Measurements from ENCODE around the gene REEP2. TPM values are rescaled to one million over a fixed set of nuclear protein-coding genes. Genes with fewer than 3 reads are reported as not detected.
"Not testable (repeated sequence)": the region's sequence is repeated elsewhere in the genome, so short reads cannot be mapped to it uniquely, and the experiment has no call there.

Gene REEP2
- total RNA-seq (2022) (3.8 and 4.5 TPM in 2 replicates), Bru-seq, nascent RNA (percentile 36 among the genes with signal in this experiment), BruChase-seq, experiment 1, labeled RNA remaining after a 2-hour chase (percentile 31 among the genes with signal in this experiment), BruChase-seq, experiment 2, labeled RNA remaining after a 6-hour chase (percentile 44 among the genes with signal in this experiment)
- long read RNA-seq, partial matches to known transcripts: 0 of 6 reads
- long read RNA-seq, other reads (novel, unspliced or antisense): 2 of 6 reads

- H3K4me3 ChIP-seq (ENCODE audit: low read depth, low read length): peak within 1 kb of the TSS; percentile 56
- ChIA-PET POLR2A (no interaction called here), CTCF (interaction anchor here (1.3 to 2.1 kb wide), 3 partner anchors 10 to 86 kb away, joined by 4 to 12 read pairs (median 7); no protein-coding TSS in a partner anchor)
- H3K4me1 Mint-ChIP-seq (ENCODE audit: low read depth, unreplicated experiment): no peaks in the 10 kb centered on the region
- intact Hi-C loops (cut with micrococcal nuclease; ENCODE audit: unreplicated experiment): no loop called here
- H3K27ac Mint-ChIP-seq (ENCODE audit: unreplicated experiment): peak within 1 kb of the TSS; percentile 51
- no peaks in the 10 kb centered on the region for H3K27me3 ChIP-seq (replicated peaks; ENCODE audit: control insufficient read depth, insufficient read depth, low read length)
- BruUV-seq (replicated peaks): no TSS peak
- peak within 1 kb of the TSS; percentile 78 for H3K4me3 Mint-ChIP-seq (ENCODE audit: unreplicated experiment)
- TF ChIP-seq CTCF (IDR thresholded peaks at IDR 0.05; ENCODE audit: insufficient read depth in 1 of 2, low read depth in 1 of 2, low read length in 1 of 2, severe bottlenecking in 1 of 2, unreplicated experiment in 1 of 2): no peak
- H3K27me3 Mint-ChIP-seq (ENCODE audit: insufficient read depth, unreplicated experiment): no peaks in the 10 kb centered on the region
- peaks cover 26% of the 10 kb centered on the region for H3K36me3 Mint-ChIP-seq (ENCODE audit: insufficient read depth, unreplicated experiment)
- H3K4me1 ChIP-seq: peaks cover 4% of the 10 kb centered on the region; the same call in 1 of the 2 replicates
- H3K36me3 ChIP-seq (ENCODE audit: control insufficient read depth, insufficient read depth, low read length): no peaks in the 10 kb centered on the region
- H3K9me3 ChIP-seq: no peaks in the 10 kb centered on the region
- no peaks in the 10 kb centered on the region for H3K9me3 Mint-ChIP-seq (ENCODE audit: unreplicated experiment)
- DNase-seq: peak; percentile 43 to 73
These were observed at the start of gene REEP2 for GRCh38 chr5:138438724-138439476. Gene REEP2, plus strand, starts transcription at chr5:138439057. Its CDS starts 152 bp downstream, at chr5:138439209.

- no peak overlapping the region for H3K4me3 ChIP-seq (ENCODE audit: low read depth, low read length)
- ChIA-PET POLR2A (no interaction called here), CTCF (no interaction called here)
- TF ChIP-seq CTCF (IDR thresholded peaks at IDR 0.05; ENCODE audit: insufficient read depth in 1 of 2, low read depth in 1 of 2, low read length in 1 of 2, severe bottlenecking in 1 of 2, unreplicated experiment in 1 of 2): no peak
- DNase-seq: no peak
- Mint-ChIP-seq H3K27me3 (ENCODE audit: insufficient read depth, unreplicated experiment) (no peaks in the 10 kb centered on the region), H3K4me1 (ENCODE audit: low read depth, unreplicated experiment) (no peaks in the 10 kb centered on the region), H3K36me3 (ENCODE audit: insufficient read depth, unreplicated experiment) (peaks cover 57% of the 10 kb centered on the region), H3K9me3 (ENCODE audit: unreplicated experiment) (no peaks in the 10 kb centered on the region), H3K27ac (ENCODE audit: unreplicated experiment) (no peak overlapping the region), H3K4me3 (ENCODE audit: unreplicated experiment) (no peak overlapping the region)
- intact Hi-C loops (cut with micrococcal nuclease; ENCODE audit: unreplicated experiment): no loop called here
- BruUV-seq (replicated peaks): no TSS peak
- H3K36me3 ChIP-seq (ENCODE audit: control insufficient read depth, insufficient read depth, low read length): peaks cover 3% of the 10 kb centered on the region
- no peaks in the 10 kb centered on the region for H3K4me1 ChIP-seq
- no peaks in the 10 kb centered on the region for H3K9me3 ChIP-seq
- H3K27me3 ChIP-seq (replicated peaks; ENCODE audit: control insufficient read depth, insufficient read depth, low read length): no peaks in the 10 kb centered on the region
These were observed 49.5 kb upstream of the REEP2 start for GRCh38 chr5:138389332-138389731.

GRCh38 chr5:138389911-138390310, 48.9 kb upstream of the REEP2 start:
- H3K4me3 ChIP-seq (ENCODE audit: low read depth, low read length); H3K27me3 Mint-ChIP-seq (ENCODE audit: insufficient read depth, unreplicated experiment); H3K4me3 Mint-ChIP-seq (ENCODE audit: unreplicated experiment); H3K9me3 ChIP-seq; H3K36me3 ChIP-seq (ENCODE audit: control insufficient read depth, insufficient read depth, low read length); BruUV-seq (replicated peaks); H3K9me3 Mint-ChIP-seq (ENCODE audit: unreplicated experiment); H3K27ac Mint-ChIP-seq (ENCODE audit: unreplicated experiment); H3K4me1 ChIP-seq; intact Hi-C loops (cut with micrococcal nuclease; ENCODE audit: unreplicated experiment); DNase-seq; H3K4me1 Mint-ChIP-seq (ENCODE audit: low read depth, unreplicated experiment); CTCF ChIA-PET; POLR2A ChIA-PET; H3K27me3 ChIP-seq (replicated peaks; ENCODE audit: control insufficient read depth, insufficient read depth, low read length): not testable (repeated sequence)
- H3K36me3 Mint-ChIP-seq (ENCODE audit: insufficient read depth, unreplicated experiment): peaks cover 57% of the 10 kb centered on the region
